SU-DHL-6 (cell line): Measurements from ENCODE around the gene ZCCHC24.

Source experiments
- H2AFZ ChIP-seq: fragments of 200-600 bp; sonication (generic); 2 replicates; pipeline ENCODE4 v1.6.1; 2014; ENCODE audit warnings: low read depth, mild to moderate bottlenecking, moderate library complexity, mixed read lengths, antibody characterized with exemption, low read length; ENCODE audit not compliant: severe bottlenecking
- H3F3A ChIP-seq: fragments of 200-600 bp; shearing (Covaris generic); 2 replicates; pipeline ENCODE4 v1.6.0; 2016; ENCODE audit warnings: antibody characterized with exemption, mild to moderate bottlenecking; ENCODE audit not compliant: insufficient read depth
- H3K27ac ChIP-seq: fragments of 200-600 bp; sonication (generic); 2 replicates; pipeline ENCODE4 v1.5.1; 2016; ENCODE audit warnings: low read depth, mild to moderate bottlenecking, low read length, moderate library complexity, mixed read lengths
- H3K27me3 ChIP-seq: fragments of 200-600 bp; sonication (generic), shearing (Covaris generic); 2 replicates; pipeline ENCODE4 v1.6.0; 2014; ENCODE audit warnings: mild to moderate bottlenecking, low read length
- H3K36me3 ChIP-seq: fragments of 200-600 bp; sonication (generic); 2 replicates; pipeline ENCODE4 v1.6.1; 2014; ENCODE audit warnings: mild to moderate bottlenecking, low read length, mixed read lengths
- H3K4me2 ChIP-seq: fragments of 300-600, 200-600 bp; shearing (Covaris generic), sonication (generic); 2 replicates; pipeline ENCODE4 v1.6.0; 2014; ENCODE audit warnings: low read length, low read depth, mild to moderate bottlenecking; ENCODE audit not compliant: poor library complexity, severe bottlenecking
- H3K4me3 ChIP-seq: fragments of 200-600 bp; sonication (generic); 2 replicates; pipeline ENCODE4 v1.5.1; 2014; ENCODE audit warnings: antibody characterized with exemption, low read length, mild to moderate bottlenecking, mixed read lengths; ENCODE audit not compliant: insufficient read depth, poor library complexity, severe bottlenecking
- H3K79me2 ChIP-seq: fragments of 200-600 bp; sonication (generic); 2 replicates; pipeline ENCODE4 v1.6.1; 2014; ENCODE audit warnings: mild to moderate bottlenecking, low read length, moderate library complexity; ENCODE audit not compliant: insufficient read depth
- H3K9ac ChIP-seq: fragments of 200-600 bp; sonication (generic); 2 replicates; pipeline ENCODE4 v1.7.0; 2014; ENCODE audit warnings: mild to moderate bottlenecking, low read length
- H3K9me2 ChIP-seq: fragments of 200-600 bp; sonication (generic); replicated peaks from 2 replicates; pipeline ENCODE4 v1.6.1; 2014; ENCODE audit warnings: low read length; ENCODE audit not compliant: insufficient read depth
- H3K9me3 ChIP-seq: fragments of 200-600 bp; sonication (generic); 2 replicates; pipeline ENCODE4 v1.6.1; 2014; ENCODE audit warnings: low read length, mixed read lengths; ENCODE audit not compliant: insufficient read depth
- H4K20me1 ChIP-seq: fragments of 200-600 bp; sonication (generic); 2 replicates; pipeline ENCODE4 v1.6.1; 2014; ENCODE audit warnings: low read depth, mild to moderate bottlenecking, antibody characterized with exemption, low read length, moderate library complexity, mixed read lengths
- CTCF ChIP-seq: fragments of 200-600 bp; sonication (generic); IDR thresholded peaks from one replicate; pipeline ENCODE4 v1.5.1; 2017; ENCODE audit warnings: antibody characterized with exemption, mild to moderate bottlenecking, low read length, moderate library complexity; ENCODE audit not compliant: insufficient read depth, poor library complexity, severe bottlenecking
- EZH2phosphoT487 ChIP-seq: fragments of 200-600 bp; sonication (generic), shearing (Covaris generic); conservative IDR thresholded peaks from 2 replicates; pipeline ENCODE4 v1.6.1; 2018; ENCODE audit warnings: mild to moderate bottlenecking, antibody characterized with exemption, low read length, moderate library complexity, mixed read lengths

ZCCHC24 gene

GRCh38 chr10:79336739-79337138, 108.7 kb downstream of the ZCCHC24 start:
- no peak overlapping the region for H3K9ac ChIP-seq
- H4K20me1 ChIP-seq = no peaks in the 10 kb centered on the region
- no peaks in the 10 kb centered on the region for H3K9me3 ChIP-seq
- no peaks in the 10 kb centered on the region for H3K36me3 ChIP-seq
- H3K27me3 ChIP-seq = no peaks in the 10 kb centered on the region
- H3K79me2 ChIP-seq = no peaks in the 10 kb centered on the region
- H3K4me2 ChIP-seq = no peak overlapping the region
- no peak overlapping the region for H2AFZ ChIP-seq
- H3K4me3 ChIP-seq = no peak overlapping the region
- TF ChIP-seq CTCF (no peak), EZH2phosphoT487 (no peak)
- H3F3A ChIP-seq = no peaks in the 10 kb centered on the region
- no peak overlapping the region for H3K27ac ChIP-seq
- no peaks in the 10 kb centered on the region for H3K9me2 ChIP-seq

GRCh38 chr10:79336276-79336675, 109.1 kb downstream of the ZCCHC24 start:
- Histone ChIP-seq H4K20me1 (no peaks in the 10 kb centered on the region), H3K9ac (no peak overlapping the region), H3K27ac (no peak overlapping the region), H3K4me3 (no peak overlapping the region), H2AFZ (no peak overlapping the region), H3K9me2 (no peaks in the 10 kb centered on the region), H3K4me2 (no peak overlapping the region), H3K27me3 (no peaks in the 10 kb centered on the region), H3K36me3 (no peaks in the 10 kb centered on the region), H3F3A (no peaks in the 10 kb centered on the region), H3K9me3 (no peaks in the 10 kb centered on the region), H3K79me2 (no peaks in the 10 kb centered on the region)
- TF ChIP-seq CTCF (no peak), EZH2phosphoT487 (no peak)

GRCh38 chr10:79335470-79336235, 109.8 kb downstream of the ZCCHC24 start:
- no peak overlapping the region for H3K27ac ChIP-seq
- no peaks in the 10 kb centered on the region for H3K79me2 ChIP-seq
- no peaks in the 10 kb centered on the region for H3F3A ChIP-seq
- H4K20me1 ChIP-seq = no peaks in the 10 kb centered on the region
- no peak overlapping the region for H3K4me3 ChIP-seq
- H3K4me2 ChIP-seq = no peak overlapping the region
- no peaks in the 10 kb centered on the region for H3K9me2 ChIP-seq
- H2AFZ ChIP-seq = no peak overlapping the region
- H3K36me3 ChIP-seq = no peaks in the 10 kb centered on the region
- H3K9ac ChIP-seq = no peak overlapping the region
- H3K9me3 ChIP-seq = no peaks in the 10 kb centered on the region
- no peaks in the 10 kb centered on the region for H3K27me3 ChIP-seq
- TF ChIP-seq CTCF (no peak), EZH2phosphoT487 (no peak)
